HPDE6-E6E7 (cell line): ENCODE results near the gene TIPARP.
"Not testable (repeated sequence)": the region's sequence is repeated elsewhere in the genome, so short reads cannot be mapped to it uniquely, and the experiment has no call there.

Source experiments
- DNase-seq: peaks from one replicate; pipeline ENCODE4 v3.0.0; 2011; ENCODE audit warnings: missing footprints; ENCODE audit errors: extremely low spot score

TIPARP gene

DNA sequence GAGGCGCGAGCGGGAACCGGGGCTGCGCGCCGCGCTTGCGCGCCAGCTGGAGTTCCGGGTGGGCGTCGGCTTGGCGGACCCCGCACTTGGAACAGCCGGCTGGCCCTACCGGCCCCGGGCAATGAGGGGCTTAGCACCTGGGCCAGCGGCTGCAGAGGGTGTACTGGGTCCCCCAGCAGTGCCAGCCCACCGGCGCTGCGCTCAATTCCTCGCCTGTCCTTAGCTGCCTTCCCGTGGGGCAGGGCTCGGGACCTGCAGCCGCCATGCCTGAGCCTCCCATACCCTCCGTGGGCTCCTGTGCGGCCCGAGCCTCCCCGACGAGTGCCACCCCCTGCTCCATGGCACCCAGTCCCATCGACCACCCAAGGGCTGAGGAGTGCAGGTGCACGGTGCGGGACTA lies 66.2 kb downstream of the TIPARP start:
- DNase-seq: not testable (repeated sequence)

GRCh38 chr3:156741935-156742334 lies 67.5 kb downstream of the TIPARP start:
- no peak for DNase-seq

DNA sequence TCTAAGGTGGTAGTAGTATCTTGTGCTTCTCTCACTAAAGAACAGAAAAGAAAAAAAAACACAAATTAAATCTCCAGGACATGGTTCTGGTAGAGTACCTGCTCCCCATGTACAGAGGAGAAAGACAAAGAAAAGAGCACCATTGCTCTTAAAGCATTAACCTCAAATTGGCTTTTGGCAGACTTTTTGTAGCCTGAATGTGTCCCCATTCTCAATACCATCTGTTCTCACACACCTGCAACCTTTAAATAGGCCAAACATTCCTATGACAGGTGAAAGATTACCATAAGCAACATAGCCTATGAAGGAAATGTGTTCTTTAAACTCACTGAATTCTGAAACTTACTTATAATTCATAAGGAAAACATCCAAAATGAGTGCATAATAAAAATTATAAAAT lies 68.0 kb downstream of the TIPARP start:
- no peak for DNase-seq

GRCh38 chr3:156743859-156744258 lies 69.5 kb downstream of the TIPARP start:
- no peak for DNase-seq

- DNase-seq: no peak
Observed at GRCh38 chr3:156744631-156745030, 70.2 kb downstream of the TIPARP start.

DNA sequence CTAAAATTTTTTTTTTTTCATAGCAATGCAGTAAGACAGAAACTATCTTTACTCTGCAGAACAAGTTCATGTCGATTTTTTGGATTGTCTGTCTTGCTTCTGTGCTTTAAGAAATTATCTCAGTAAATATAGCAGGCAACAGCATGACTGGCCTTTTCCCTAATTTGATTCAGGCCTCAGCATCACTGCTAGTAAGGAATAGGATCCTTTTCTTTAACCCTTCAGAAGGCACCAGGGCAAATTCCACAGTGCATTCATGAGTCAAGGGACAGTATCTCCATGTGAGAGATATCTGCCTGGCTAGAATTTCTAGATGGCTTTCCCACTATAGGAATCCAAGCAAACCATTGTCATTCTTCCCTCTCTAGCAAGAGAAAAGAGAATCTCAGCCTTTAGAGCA lies 71.4 kb downstream of the TIPARP start:
- no peak for DNase-seq

DNA sequence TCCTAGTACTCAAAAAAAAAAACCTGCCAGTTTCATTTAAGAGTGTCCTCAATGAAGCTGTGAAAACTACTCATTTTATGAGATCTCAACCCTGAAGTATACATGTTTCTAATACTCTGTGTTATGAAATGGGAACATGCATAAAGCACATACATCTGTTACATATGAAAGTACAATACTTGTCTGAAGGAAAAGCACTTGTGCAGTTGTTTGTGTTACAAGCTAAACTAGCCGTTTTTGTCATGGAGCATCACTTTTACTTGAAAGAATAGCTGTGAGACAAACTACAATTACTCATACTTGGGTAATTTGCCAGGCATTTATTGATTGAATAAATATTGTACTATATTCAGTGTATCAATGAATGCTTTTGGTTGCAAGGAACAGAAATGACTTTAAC lies 72.7 kb downstream of the TIPARP start:
- DNase-seq: no peak

DNA sequence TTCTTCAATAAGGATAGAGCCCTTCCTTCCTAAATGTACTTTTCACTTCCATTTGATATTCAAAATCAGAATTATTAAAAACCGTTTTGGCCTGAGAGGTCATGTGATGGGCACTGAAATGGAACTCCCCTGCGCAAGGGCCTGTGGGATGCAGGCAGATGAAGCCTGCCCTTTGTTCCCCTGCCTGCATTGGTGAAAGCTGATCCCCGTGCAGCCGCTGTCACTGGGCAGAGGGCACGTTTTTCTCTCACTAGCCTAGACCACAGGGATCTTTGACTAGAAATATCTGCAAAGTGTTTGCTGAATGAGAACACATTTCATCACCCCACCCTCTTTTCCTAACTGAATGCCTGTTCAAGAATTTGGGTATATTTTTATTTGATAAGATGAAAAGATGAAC lies 74.9 kb downstream of the TIPARP start:
- no peak for DNase-seq

DNA sequence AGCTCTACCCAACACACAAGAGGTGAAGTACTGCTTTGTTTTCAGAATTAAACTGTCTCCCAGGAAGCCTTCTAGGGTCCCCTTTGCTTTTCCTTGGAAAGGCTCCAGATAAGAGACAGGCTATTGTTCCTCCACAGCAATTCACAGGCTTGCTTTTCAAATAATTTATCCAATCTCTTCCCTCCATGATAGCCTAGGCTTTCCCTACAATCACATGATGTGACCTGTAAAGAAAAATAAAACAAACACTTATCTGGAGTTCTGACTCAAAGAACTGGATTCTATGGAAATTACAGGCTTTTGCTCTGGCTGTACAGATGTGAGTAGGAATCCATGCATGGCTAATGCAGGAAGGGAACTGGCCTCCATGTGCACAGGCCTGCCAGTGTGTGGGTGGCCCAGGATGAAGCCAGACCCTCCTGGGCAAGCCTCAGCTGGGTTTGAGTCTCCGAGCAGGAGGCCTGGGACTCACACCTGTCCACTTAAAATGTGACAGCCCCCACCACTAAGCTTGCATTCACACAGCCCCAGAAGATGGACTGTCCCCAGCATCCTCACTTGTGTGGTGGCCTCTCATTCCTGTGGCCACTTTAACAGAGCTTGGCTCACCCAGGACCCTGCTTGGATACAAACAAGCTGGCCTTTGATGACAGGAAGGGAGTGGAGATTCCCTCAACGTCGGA lies 75.9 kb downstream of the TIPARP start:
- DNase-seq: no peak

GRCh38 chr3:156750874-156751245 lies 76.5 kb downstream of the TIPARP start:
- no peak for DNase-seq

- no peak for DNase-seq
Observed at GRCh38 chr3:156751461-156752025, 77.2 kb downstream of the TIPARP start.
